IgD-negative memory B cell (primary cell): ENCODE measurements around the gene JMJD1C. TPM values are rescaled to one million over a fixed set of nuclear protein-coding genes. Genes with fewer than 3 reads are reported as not detected.
A peak's percentile ranks its signal among the peaks of the same experiment; 100 is the strongest.
"Not testable (repeated sequence)": the region's sequence is repeated elsewhere in the genome, so short reads cannot be mapped to it uniquely, and the experiment has no call there.

Source experiments
- H3K27ac Mint-ChIP-seq, 3 donors: one replicate each; pipeline ENCODE4 v1.8.0; 2020 to 2022; ENCODE audit warnings: mild to moderate bottlenecking in 3 of 3, mixed read lengths in 3 of 3, moderate library complexity in 1 of 3
- H3K27me3 Mint-ChIP-seq: one replicate; pipeline ENCODE4 v1.8.0; 2021; ENCODE audit warnings: mixed read lengths
- H3K36me3 Mint-ChIP-seq: one replicate; pipeline ENCODE4 v1.8.0; 2020; ENCODE audit warnings: mild to moderate bottlenecking, mixed read lengths
- H3K4me1 Mint-ChIP-seq, 3 donors: one replicate each; pipeline ENCODE4 v1.8.0; 2020 to 2022; ENCODE audit warnings: mixed read lengths in 3 of 3, mild to moderate bottlenecking in 1 of 3
- H3K4me3 Mint-ChIP-seq, 4 donors: one replicate each; pipeline ENCODE4 v1.8.0; 2020 to 2022; ENCODE audit warnings: mild to moderate bottlenecking in 4 of 4, mixed read lengths in 4 of 4, moderate library complexity in 3 of 4
- H3K9me3 Mint-ChIP-seq, 3 donors: one replicate each; pipeline ENCODE4 v1.8.0; 2020 to 2021; ENCODE audit warnings: mixed read lengths in 3 of 3, mild to moderate bottlenecking in 1 of 3
- polyA plus RNA-seq: library from polyadenylated mRNA; unstranded; fragments of 300-500 nt; fragmentation: Illumina TruSeq; gene quantifications from one replicate; pipeline ENCODE4 v1.2.3, GENCODE V29; 2021

The JMJD1C gene
- polyA plus RNA-seq, 1 donor from 2014 or later = 107 TPM

GRCh38 chr10:63348245-63348850 is 117.4 kb downstream of the JMJD1C start:
- Mint-ChIP-seq H3K36me3 (peaks cover 2% of the 10 kb centered on the region), H3K4me3 (no peak overlapping the region), H3K27me3 (no peaks in the 10 kb centered on the region), H3K9me3 (no peaks in the 10 kb centered on the region), H3K4me1 (peaks cover 3 to 18% (median 5%) of the 10 kb centered on the region in 3 donors), H3K27ac (no peak overlapping the region)

DNA sequence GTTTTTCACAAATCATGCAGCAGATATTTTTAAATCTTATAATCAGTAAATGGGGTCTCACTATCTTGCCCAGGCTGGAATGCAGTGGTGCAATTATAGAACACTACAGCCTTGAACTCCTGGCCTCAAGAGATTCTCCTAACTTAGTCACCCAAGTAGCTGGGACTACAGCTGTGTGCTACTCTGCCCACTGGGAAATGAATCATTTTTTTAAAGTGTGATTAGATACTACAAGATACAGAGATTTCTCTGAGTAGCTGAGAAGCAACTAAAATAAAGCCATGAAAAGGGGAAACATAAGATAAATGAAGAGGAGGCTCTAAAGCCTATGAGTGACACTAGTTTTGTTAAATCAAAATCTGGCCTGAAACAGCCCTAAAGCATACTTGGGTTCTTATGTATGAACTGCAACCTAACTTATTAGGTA is 119.7 kb downstream of the JMJD1C start:
- Mint-ChIP-seq H3K27ac (peak overlapping the region in 2 of 3 donors; percentile 32 to 76), H3K36me3 (peaks cover 4% of the 10 kb centered on the region), H3K4me3 (no peak overlapping the region), H3K27me3 (no peaks in the 10 kb centered on the region), H3K4me1 (peaks cover 5 to 12% (median 5%) of the 10 kb centered on the region in 3 donors), H3K9me3 (no peaks in the 10 kb centered on the region)

DNA sequence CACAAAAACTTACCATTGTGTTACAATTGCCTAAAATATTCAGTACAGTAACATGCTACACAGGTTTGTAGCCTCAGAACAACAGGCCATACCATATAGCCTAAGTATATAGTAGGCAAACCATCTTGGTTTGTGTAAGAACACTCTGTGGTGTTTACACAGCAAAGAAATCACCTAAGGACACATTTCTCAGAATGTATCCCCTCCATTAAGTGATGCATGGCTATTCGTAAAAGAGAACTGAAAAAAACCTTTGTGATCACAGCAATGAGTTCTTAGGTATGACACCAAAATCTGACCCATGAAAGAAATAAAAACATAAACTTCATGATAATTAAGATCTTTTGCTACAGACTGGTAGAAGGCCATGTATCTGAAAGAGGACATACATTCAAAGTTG is 121.5 kb downstream of the JMJD1C start:
- peaks cover 9% of the 10 kb centered on the region for H3K36me3 Mint-ChIP-seq
- no peak overlapping the region for H3K4me3 Mint-ChIP-seq
- peak overlapping the region in 1 of 3 donors; percentile 4 for H3K27ac Mint-ChIP-seq
- no peaks in the 10 kb centered on the region for H3K9me3 Mint-ChIP-seq
- no peaks in the 10 kb centered on the region for H3K27me3 Mint-ChIP-seq
- H3K4me1 Mint-ChIP-seq = peaks cover 5 to 9% (median 9%) of the 10 kb centered on the region in 3 donors

DNA sequence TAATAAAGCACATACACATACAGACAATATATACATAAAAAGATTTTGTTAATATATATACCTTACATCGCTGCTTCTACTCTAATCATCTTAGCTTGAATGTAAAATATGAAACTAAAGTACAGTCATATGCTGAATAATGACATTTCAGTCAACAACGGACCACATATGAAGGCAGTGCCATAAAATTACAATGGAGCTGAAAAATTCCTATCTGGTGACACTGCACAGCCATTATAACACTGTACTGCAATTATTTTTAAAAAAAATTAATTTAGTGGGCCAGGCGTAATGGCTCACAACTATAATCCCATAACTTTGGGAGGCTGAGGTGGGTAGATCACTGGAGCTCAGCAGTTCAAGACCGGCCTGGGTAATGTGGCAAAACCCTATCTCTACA is 122.3 kb downstream of the JMJD1C start:
- Mint-ChIP-seq H3K36me3 (peaks cover 9% of the 10 kb centered on the region), H3K4me3 (no peak overlapping the region), H3K9me3 (no peaks in the 10 kb centered on the region), H3K27me3 (no peaks in the 10 kb centered on the region), H3K27ac (peak overlapping the region in 1 of 3 donors; percentile 78), H3K4me1 (peaks cover 3 to 9% (median 6%) of the 10 kb centered on the region in 3 donors)

DNA sequence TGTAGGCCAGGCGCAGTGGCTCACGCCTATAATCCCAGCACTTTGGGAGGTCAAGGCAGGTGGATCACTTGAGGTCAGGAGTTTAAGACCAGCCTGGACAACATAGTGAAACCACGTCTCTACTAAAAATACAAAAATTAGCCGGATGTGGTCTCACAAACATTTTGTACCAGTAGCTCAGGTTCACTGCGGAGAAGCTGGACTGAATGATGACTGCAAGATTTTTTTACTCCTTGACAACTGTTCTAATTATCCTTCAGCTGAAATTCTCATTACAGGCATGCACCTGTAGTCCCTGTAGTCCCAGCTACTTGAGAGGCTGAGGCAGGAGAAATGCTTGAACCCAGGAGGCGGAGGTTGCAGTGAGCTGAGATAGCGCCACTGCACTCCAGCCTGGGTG is 126.1 kb downstream of the JMJD1C start:
- not testable (repeated sequence) for H3K27ac Mint-ChIP-seq, H3K4me3 Mint-ChIP-seq, H3K27me3 Mint-ChIP-seq, H3K9me3 Mint-ChIP-seq, H3K4me1 Mint-ChIP-seq, H3K36me3 Mint-ChIP-seq

- no peaks in the 10 kb centered on the region for H3K27me3 Mint-ChIP-seq
- peaks cover 7% of the 10 kb centered on the region for H3K36me3 Mint-ChIP-seq
- H3K9me3 Mint-ChIP-seq = no peaks in the 10 kb centered on the region
- H3K4me1 Mint-ChIP-seq = peaks cover 1 to 6% (median 2%) of the 10 kb centered on the region in 3 donors
- no peak overlapping the region for H3K4me3 Mint-ChIP-seq
- H3K27ac Mint-ChIP-seq = no peak overlapping the region
Observed at GRCh38 chr10:63337455-63338251, 128.1 kb downstream of the JMJD1C start.

DNA sequence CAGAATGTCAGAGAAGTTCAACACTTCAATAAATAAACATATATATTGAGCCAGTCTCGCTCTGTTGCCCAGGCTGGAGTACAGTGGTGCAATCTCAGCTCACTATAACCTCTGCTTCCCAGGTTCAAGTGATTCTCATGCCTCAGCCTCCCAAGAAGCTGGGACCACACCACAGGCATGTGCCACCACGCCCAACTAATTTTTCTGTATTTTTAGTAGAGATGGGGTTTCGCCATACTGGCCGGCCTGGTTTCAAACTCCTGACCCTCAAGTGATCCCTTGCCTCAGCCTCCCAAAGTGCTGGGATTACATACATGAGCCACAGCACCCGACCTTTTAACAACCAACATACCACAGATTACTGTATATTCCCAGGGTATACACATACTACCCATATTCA is 134.2 kb downstream of the JMJD1C start:
- no peak overlapping the region for H3K4me3 Mint-ChIP-seq
- H3K9me3 Mint-ChIP-seq = no peaks in the 10 kb centered on the region
- peaks cover 1 to 8% (median 4%) of the 10 kb centered on the region in 3 donors for H3K4me1 Mint-ChIP-seq
- H3K36me3 Mint-ChIP-seq = no peaks in the 10 kb centered on the region
- no peaks in the 10 kb centered on the region for H3K27me3 Mint-ChIP-seq
- no peak overlapping the region for H3K27ac Mint-ChIP-seq

GRCh38 chr10:63324495-63324854 is 141.3 kb downstream of the JMJD1C start:
- peaks cover 0 to 6% (median 2%) of the 10 kb centered on the region in 3 donors for H3K4me1 Mint-ChIP-seq
- no peaks in the 10 kb centered on the region for H3K36me3 Mint-ChIP-seq
- no peak overlapping the region for H3K4me3 Mint-ChIP-seq
- no peaks in the 10 kb centered on the region for H3K27me3 Mint-ChIP-seq
- no peaks in the 10 kb centered on the region for H3K9me3 Mint-ChIP-seq
- peak overlapping the region in 1 of 3 donors; percentile 18 for H3K27ac Mint-ChIP-seq

DNA sequence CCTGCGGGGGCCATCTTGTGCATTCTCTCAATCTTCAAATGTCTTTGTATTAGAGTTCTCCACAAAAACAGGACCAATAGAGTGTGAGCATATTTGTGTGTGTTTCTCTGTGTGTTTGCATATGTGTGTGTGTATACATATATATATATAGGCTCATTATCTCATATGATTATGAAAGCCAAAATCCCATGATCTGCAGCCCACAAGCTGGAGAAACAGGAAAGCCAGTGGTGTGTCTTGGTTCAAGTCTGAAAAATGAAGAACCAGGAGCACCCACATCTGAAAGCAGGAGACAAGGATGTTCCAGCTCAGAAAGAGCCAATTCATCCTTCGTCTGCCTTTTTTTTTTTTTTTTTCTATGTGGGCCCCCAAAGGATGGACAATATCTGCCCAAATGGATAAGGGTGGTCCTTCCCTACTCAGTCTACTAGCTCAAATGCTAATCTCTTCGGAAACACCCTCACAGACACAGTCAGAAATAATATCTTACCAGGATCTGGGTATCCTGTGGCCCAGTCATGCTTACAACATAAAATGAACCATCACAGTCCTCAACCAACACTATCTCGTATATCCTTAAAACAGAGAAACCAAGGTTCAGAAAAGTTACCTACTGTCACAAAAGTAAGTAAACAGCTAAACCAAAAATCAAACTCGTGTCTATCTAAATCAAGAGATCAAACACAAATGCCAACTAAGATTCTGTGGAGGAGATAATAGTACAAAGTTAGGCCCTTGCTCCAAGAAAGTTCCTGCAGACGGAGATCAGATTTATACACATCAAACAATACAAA is 141.9 kb downstream of the JMJD1C start:
- Mint-ChIP-seq H3K4me1 (peaks cover 0 to 6% (median 2%) of the 10 kb centered on the region in 3 donors), H3K27ac (no peak overlapping the region), H3K4me3 (no peak overlapping the region), H3K9me3 (no peaks in the 10 kb centered on the region), H3K27me3 (no peaks in the 10 kb centered on the region), H3K36me3 (no peaks in the 10 kb centered on the region)

- no peaks in the 10 kb centered on the region for H3K36me3 Mint-ChIP-seq
Observed at GRCh38 chr10:63320683-63321082, 145.1 kb downstream of the JMJD1C start.

DNA sequence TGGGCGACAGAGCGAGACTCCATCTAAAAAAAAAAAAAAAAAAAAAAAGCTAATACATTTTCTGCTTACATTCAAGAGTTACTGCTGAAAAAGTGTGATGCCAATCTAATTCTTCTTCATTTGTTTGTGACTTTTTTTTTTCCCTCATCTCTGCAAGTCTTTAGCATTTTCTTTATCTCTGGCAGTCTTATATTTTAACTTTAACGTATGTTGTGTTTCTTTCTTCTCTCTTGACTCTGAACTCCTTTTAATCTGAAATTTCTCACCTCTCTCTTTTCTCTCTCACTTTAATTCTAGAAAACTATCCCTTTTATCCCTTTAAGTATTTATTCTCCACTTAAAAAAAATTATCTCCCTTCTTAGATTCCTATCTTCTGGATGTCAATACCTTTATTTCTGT is 146.5 kb downstream of the JMJD1C start:
- H3K4me1 Mint-ChIP-seq = peaks cover 0 to 5% (median 0%) of the 10 kb centered on the region in 3 donors
- no peaks in the 10 kb centered on the region for H3K36me3 Mint-ChIP-seq
- peak overlapping the region in 1 of 3 donors; percentile 71 for H3K27ac Mint-ChIP-seq
- H3K9me3 Mint-ChIP-seq = no peaks in the 10 kb centered on the region
- H3K4me3 Mint-ChIP-seq = no peak overlapping the region
- H3K27me3 Mint-ChIP-seq = no peaks in the 10 kb centered on the region

More at GRCh38 chr10:63320683-63321082, 145.1 kb downstream of the JMJD1C start:
- H3K27ac Mint-ChIP-seq = no peak overlapping the region
- H3K4me3 Mint-ChIP-seq = no peak overlapping the region
- H3K27me3 Mint-ChIP-seq = no peaks in the 10 kb centered on the region
- peaks cover 0 to 6% (median 2%) of the 10 kb centered on the region in 3 donors for H3K4me1 Mint-ChIP-seq
- H3K9me3 Mint-ChIP-seq = no peaks in the 10 kb centered on the region

- Mint-ChIP-seq H3K4me1 (peaks cover 0 to 6% (median 0%) of the 10 kb centered on the region in 3 donors), H3K36me3 (peaks cover 2% of the 10 kb centered on the region), H3K27me3 (no peaks in the 10 kb centered on the region), H3K27ac (peak overlapping the region in 1 of 3 donors; percentile 57), H3K4me3 (no peak overlapping the region), H3K9me3 (no peaks in the 10 kb centered on the region)
Observed at GRCh38 chr10:63318491-63318890, 147.3 kb downstream of the JMJD1C start.

DNA sequence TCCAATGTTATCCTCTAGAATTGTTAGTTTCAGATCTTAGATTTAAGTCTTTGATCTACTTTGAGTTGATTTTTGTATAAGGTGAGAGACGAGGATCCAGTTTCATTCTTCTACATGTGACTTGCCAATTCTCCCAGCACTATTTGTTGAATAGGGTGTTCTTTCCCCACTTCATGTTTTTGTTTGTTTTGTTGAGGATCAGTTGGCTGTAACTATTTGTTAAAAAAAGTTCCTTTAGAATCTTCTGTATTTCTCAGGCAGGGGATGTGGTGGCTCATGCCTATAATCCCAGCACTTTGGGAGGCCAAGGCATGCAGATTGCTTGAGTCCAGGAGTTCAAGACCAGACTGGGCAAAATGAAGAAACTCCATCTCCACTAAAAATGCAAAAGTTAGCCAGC is 151.8 kb downstream of the JMJD1C start:
- Mint-ChIP-seq H3K4me1 (peaks cover 0 to 4% (median 2%) of the 10 kb centered on the region in 3 donors), H3K27ac (peak overlapping the region in 1 of 3 donors; percentile 0), H3K9me3 (no peaks in the 10 kb centered on the region), H3K36me3 (peaks cover 6% of the 10 kb centered on the region), H3K4me3 (no peak overlapping the region), H3K27me3 (no peaks in the 10 kb centered on the region)

DNA sequence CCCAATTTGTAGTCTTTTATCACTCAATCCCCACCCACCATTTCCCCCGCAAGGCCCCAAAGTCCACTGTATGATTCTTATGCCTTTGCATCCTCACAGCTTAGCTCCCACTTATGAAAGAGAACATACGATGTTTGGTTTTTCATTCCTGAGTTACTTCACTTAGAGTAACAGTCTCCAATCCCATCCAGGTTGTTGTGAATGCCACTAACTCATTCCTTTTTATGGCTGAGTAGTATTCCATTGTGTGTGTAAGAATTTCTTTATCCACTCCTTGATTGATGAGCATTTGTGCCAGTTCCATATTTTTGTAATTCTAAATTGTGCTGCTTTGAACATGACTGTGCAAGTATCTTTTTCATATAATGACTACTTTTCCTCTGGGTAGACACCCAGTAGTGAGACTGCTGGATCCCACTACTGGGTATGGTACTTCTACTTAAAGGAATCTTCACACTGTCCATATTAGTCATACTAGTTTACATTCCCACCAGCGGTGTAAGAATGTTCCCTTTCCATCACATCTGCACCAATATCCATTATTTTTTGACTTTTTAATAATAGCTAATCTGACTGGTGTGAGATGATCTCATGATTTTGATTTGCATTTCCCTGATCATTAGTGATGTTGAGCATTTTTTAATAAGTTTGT is 152.6 kb downstream of the JMJD1C start:
- H3K27me3 Mint-ChIP-seq = no peaks in the 10 kb centered on the region
- H3K36me3 Mint-ChIP-seq = peaks cover 6% of the 10 kb centered on the region
- H3K4me1 Mint-ChIP-seq = peaks cover 4 to 12% (median 5%) of the 10 kb centered on the region in 3 donors
- no peak overlapping the region for H3K4me3 Mint-ChIP-seq
- no peak overlapping the region for H3K27ac Mint-ChIP-seq
- H3K9me3 Mint-ChIP-seq = no peaks in the 10 kb centered on the region

- H3K9me3 Mint-ChIP-seq = no peaks in the 10 kb centered on the region
- H3K4me1 Mint-ChIP-seq = peaks cover 6 to 14% (median 6%) of the 10 kb centered on the region in 3 donors
- H3K27ac Mint-ChIP-seq = no peak overlapping the region
- no peak overlapping the region for H3K4me3 Mint-ChIP-seq
- H3K27me3 Mint-ChIP-seq = no peaks in the 10 kb centered on the region
- H3K36me3 Mint-ChIP-seq = peaks cover 8% of the 10 kb centered on the region
Observed at GRCh38 chr10:63308628-63309027, 157.1 kb downstream of the JMJD1C start.
